ENCODE measurements around the gene TRIM45.

The TRIM45 gene

GRCh38 chr1:117069220-117069844 lies 52.2 kb downstream of the TRIM45 start:
- TF ChIP-seq TCF12 (IDR thresholded peaks at IDR 0.05; ENCODE audit: low read depth) (no peak), RAD21 (IDR thresholded peaks at IDR 0.05; ENCODE audit: low read depth) (no peak), YY1 (IDR thresholded peaks at IDR 0.05; ENCODE audit: low read depth) (no peak), NFIC (IDR thresholded peaks at IDR 0.05) (no peak), FOXM1 (IDR thresholded peaks at IDR 0.05; ENCODE audit: borderline replicate concordance, low read depth) (no peak), USF1 (IDR thresholded peaks at IDR 0.05) (no peak), TEAD4 (IDR thresholded peaks at IDR 0.05) (no peak), CEBPB (IDR thresholded peaks at IDR 0.05) (no peak)
- TF ChIP-seq, protein P1, sequence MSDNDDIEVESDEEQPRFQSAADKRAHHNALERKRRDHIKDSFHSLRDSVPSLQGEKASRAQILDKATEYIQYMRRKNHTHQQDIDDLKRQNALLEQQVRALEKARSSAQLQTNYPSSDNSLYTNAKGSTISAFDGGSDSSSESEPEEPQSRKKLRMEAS (IDR thresholded peaks at IDR 0.05), result no peak
- TF ChIP-seq, protein P2, sequence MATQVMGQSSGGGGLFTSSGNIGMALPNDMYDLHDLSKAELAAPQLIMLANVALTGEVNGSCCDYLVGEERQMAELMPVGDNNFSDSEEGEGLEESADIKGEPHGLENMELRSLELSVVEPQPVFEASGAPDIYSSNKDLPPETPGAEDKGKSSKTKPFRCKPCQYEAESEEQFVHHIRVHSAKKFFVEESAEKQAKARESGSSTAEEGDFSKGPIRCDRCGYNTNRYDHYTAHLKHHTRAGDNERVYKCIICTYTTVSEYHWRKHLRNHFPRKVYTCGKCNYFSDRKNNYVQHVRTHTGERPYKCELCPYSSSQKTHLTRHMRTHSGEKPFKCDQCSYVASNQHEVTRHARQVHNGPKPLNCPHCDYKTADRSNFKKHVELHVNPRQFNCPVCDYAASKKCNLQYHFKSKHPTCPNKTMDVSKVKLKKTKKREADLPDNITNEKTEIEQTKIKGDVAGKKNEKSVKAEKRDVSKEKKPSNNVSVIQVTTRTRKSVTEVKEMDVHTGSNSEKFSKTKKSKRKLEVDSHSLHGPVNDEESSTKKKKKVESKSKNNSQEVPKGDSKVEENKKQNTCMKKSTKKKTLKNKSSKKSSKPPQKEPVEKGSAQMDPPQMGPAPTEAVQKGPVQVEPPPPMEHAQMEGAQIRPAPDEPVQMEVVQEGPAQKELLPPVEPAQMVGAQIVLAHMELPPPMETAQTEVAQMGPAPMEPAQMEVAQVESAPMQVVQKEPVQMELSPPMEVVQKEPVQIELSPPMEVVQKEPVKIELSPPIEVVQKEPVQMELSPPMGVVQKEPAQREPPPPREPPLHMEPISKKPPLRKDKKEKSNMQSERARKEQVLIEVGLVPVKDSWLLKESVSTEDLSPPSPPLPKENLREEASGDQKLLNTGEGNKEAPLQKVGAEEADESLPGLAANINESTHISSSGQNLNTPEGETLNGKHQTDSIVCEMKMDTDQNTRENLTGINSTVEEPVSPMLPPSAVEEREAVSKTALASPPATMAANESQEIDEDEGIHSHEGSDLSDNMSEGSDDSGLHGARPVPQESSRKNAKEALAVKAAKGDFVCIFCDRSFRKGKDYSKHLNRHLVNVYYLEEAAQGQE (IDR thresholded peaks at IDR 0.05; ENCODE audit: low read depth), result no peak

GRCh38 chr1:117068580-117068979 lies 53.0 kb downstream of the TRIM45 start:
- TF ChIP-seq TAF1 (IDR thresholded peaks at IDR 0.05; ENCODE audit: low read depth), result no peak
- TF ChIP-seq RAD21 (IDR thresholded peaks at IDR 0.05; ENCODE audit: low read depth), result no peak
- TF ChIP-seq YY1 (IDR thresholded peaks at IDR 0.05; ENCODE audit: low read depth), result no peak
- no peak for TF ChIP-seq ZBTB7A (IDR thresholded peaks at IDR 0.05; ENCODE audit: low read depth)

- TF ChIP-seq, protein P2 (IDR thresholded peaks at IDR 0.05; ENCODE audit: low read depth), result no peak
- peak; percentile 66 for TF ChIP-seq RAD21 (IDR thresholded peaks at IDR 0.05; ENCODE audit: low read depth)
These were observed 53.8 kb downstream of the TRIM45 start for GRCh38 chr1:117067533-117068370.

DNA sequence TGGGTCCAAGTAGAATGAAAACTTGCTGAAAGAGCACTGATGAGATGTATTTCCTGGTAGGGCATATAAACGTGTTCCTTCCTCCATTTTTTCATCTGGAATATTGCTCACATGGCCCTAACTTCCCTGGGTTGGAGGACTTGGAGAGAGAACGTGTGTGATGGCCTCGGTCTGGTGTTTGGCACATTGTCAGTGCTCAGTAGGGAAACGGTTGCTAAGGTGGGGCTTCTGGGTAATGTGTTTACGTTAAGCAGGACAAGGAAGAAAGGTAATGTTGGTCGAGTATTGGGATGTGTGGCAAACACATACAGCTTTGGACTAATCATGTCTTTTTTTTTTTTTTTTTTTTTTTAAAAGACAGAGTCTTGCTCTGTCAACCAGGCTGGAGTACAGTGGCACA lies 55.2 kb downstream of the TRIM45 start:
- TF ChIP-seq, protein P2 (IDR thresholded peaks at IDR 0.05; ENCODE audit: low read depth), result no peak
- TF ChIP-seq TEAD4 (IDR thresholded peaks at IDR 0.05) (no peak), TCF12 (IDR thresholded peaks at IDR 0.05; ENCODE audit: low read depth) (no peak), FOXM1 (IDR thresholded peaks at IDR 0.05; ENCODE audit: borderline replicate concordance, low read depth) (no peak)
- TF ChIP-seq, protein P1 (IDR thresholded peaks at IDR 0.05), result no peak

GRCh38 chr1:117061986-117062415 lies 59.5 kb downstream of the TRIM45 start:
- TF ChIP-seq EP300 (IDR thresholded peaks at IDR 0.05; ENCODE audit: borderline replicate concordance) (no peak), ZBTB7A (IDR thresholded peaks at IDR 0.05; ENCODE audit: low read depth) (no peak), TAF1 (IDR thresholded peaks at IDR 0.05; ENCODE audit: low read depth) (no peak), FOXM1 (IDR thresholded peaks at IDR 0.05; ENCODE audit: borderline replicate concordance, low read depth) (no peak), YY1 (IDR thresholded peaks at IDR 0.05; ENCODE audit: low read depth) (no peak), RAD21 (IDR thresholded peaks at IDR 0.05; ENCODE audit: low read depth) (no peak), CREB1 (IDR thresholded peaks at IDR 0.05; ENCODE audit: low read depth) (no peak), EGR1 (IDR thresholded peaks at IDR 0.05) (no peak), TEAD4 (IDR thresholded peaks at IDR 0.05) (no peak), TCF12 (IDR thresholded peaks at IDR 0.05; ENCODE audit: low read depth) (no peak), CEBPB (IDR thresholded peaks at IDR 0.05) (no peak), NFIC (IDR thresholded peaks at IDR 0.05) (no peak), USF1 (IDR thresholded peaks at IDR 0.05) (no peak)
- TF ChIP-seq, protein P1 (IDR thresholded peaks at IDR 0.05), result no peak
- TF ChIP-seq, protein P2 (IDR thresholded peaks at IDR 0.05; ENCODE audit: low read depth), result no peak
